T-cell (primary cell): ENCODE data around the gene HERC2. TPM values are rescaled to one million over a fixed set of nuclear protein-coding genes. Genes with fewer than 3 reads are reported as not detected.

Source experiments
- ATAC-seq, 4 experiments: fragments of 200-7000 bp in 3 of 4; fragments of 150-1000 bp in 1 of 4; cut with Tn5 transposase; replicated peaks in 1 of 4; 1 replicate in 3 of 4; 2 replicates in 1 of 4; pipeline ENCODE4 v1.10.0; 2021; ENCODE audit warnings: moderate library complexity in 3 of 4, mild to moderate bottlenecking in 2 of 4, moderate number of reproducible peaks in 1 of 4
- CTCF ChIA-PET, 2 donors: fragments of 300-600 bp; sonication (Branson Sonifier 250); formaldehyde crosslinking; loops; one replicate each; lab custom pipeline; 2022; ENCODE audit warnings: antibody characterized with exemption in 2 of 2; lab: Charles Lee
- POLR2A ChIA-PET, 2 donors: fragments of 300-600 bp; sonication (Branson Sonifier 250); formaldehyde crosslinking; loops; one replicate each; lab custom pipeline; 2022; ENCODE audit warnings: antibody characterized with exemption in 2 of 2; lab: Charles Lee
- DNase-seq, 35 experiments: peaks; one replicate each; pipeline versions ENCODE4 v3.0.0 to v3.0.0-alpha.2; 2013 to 2023
- H3K27ac ChIP-seq: one replicate; pipeline ENCODE4 v1.5.1; 2013; ENCODE audit warnings: low read length
- H3K27me3 ChIP-seq, 2 experiments: replicated peaks in 1 of 2; 1 replicate in 1 of 2; 2 replicates in 1 of 2; pipeline versions ENCODE4 v1.6.1 to v1.7.0; 2013; ENCODE audit warnings: low read length in 1 of 2, mixed read lengths in 1 of 2; ENCODE audit not compliant: control insufficient read depth in 2 of 2, insufficient read depth in 2 of 2; ENCODE audit errors: extremely low read depth in 1 of 2
- H3K36me3 ChIP-seq, 2 donors: 1 replicate in 1 of 2; 2 replicates in 1 of 2; pipeline versions ENCODE4 v1.6.1 to v1.7.0; 2013; ENCODE audit warnings: low read length in 1 of 2; ENCODE audit not compliant: control insufficient read depth in 2 of 2, insufficient read depth in 1 of 2; ENCODE audit errors: extremely low read depth in 1 of 2
- H3K4me1 ChIP-seq, 2 experiments: 1 replicate in 1 of 2; 2 replicates in 1 of 2; pipeline versions ENCODE4 v1.6.1 to v1.7.0; 2013; ENCODE audit warnings: low read length in 2 of 2, mixed read lengths in 1 of 2; ENCODE audit not compliant: insufficient read depth in 2 of 2, control insufficient read depth in 1 of 2; ENCODE audit errors: extremely low read depth in 1 of 2
- H3K4me3 ChIP-seq, 2 donors: 1 replicate in 1 of 2; 2 replicates in 1 of 2; pipeline versions ENCODE4 v1.5.1 to v1.7.0; 2013; ENCODE audit warnings: mild to moderate bottlenecking in 2 of 2, low read length in 1 of 2, moderate library complexity in 1 of 2; ENCODE audit not compliant: control insufficient read depth in 1 of 2; ENCODE audit errors: extremely low read depth in 1 of 2
- H3K9me3 ChIP-seq: 2 replicates; pipeline ENCODE4 v1.7.0; 2013
- H3K27ac Mint-ChIP-seq, 2 donors: one replicate each; pipeline ENCODE4 v1.8.0; 2020 to 2021; ENCODE audit warnings: mild to moderate bottlenecking in 2 of 2, mixed read lengths in 2 of 2
- H3K27me3 Mint-ChIP-seq, 2 donors: one replicate each; pipeline ENCODE4 v1.8.0; 2021 to 2022; ENCODE audit warnings: mixed read lengths in 2 of 2
- H3K36me3 Mint-ChIP-seq: one replicate; pipeline ENCODE4 v1.8.0; 2021; ENCODE audit warnings: mixed read lengths
- H3K4me1 Mint-ChIP-seq, 3 donors: one replicate each; pipeline ENCODE4 v1.8.0; 2020 to 2022; ENCODE audit warnings: mixed read lengths in 3 of 3, mild to moderate bottlenecking in 1 of 3
- H3K4me3 Mint-ChIP-seq, 3 donors: one replicate each; pipeline ENCODE4 v1.8.0; 2020 to 2022; ENCODE audit warnings: mild to moderate bottlenecking in 3 of 3, mixed read lengths in 3 of 3, moderate library complexity in 3 of 3
- H3K9me3 Mint-ChIP-seq, 3 donors: one replicate each; pipeline ENCODE4 v1.8.0; 2020 to 2022; ENCODE audit warnings: mixed read lengths in 3 of 3
- WGBS: methylation state at CpG from one replicate; pipeline ENCODE4 v1.1.5; 2013; ENCODE audit warnings: missing lambda C conversion rate; ENCODE audit not compliant: insufficient coverage; 5-methylcytosine and 5-hydroxymethylcytosine counted together
- total RNA-seq, 35 experiments: library from RNA in 6 of 35; stranded (reverse) in 6 of 35; fragments of 120-200 nt in 1 of 35; gene quantifications; one replicate each; pipeline versions ENCODE4 v1.2.1 to v1.2.4 and lab custom pipeline; 2013 to 2026

HERC2 gene
- total RNA-seq, 5 donors from 2014 or later (not counting 1 experiment from before 2014, with no cell fraction given) = 46.4 to 65.5 (median 55.4) TPM

- peaks cover 10 to 17% (median 15%) of the 10 kb centered on the region in 3 donors for H3K4me1 Mint-ChIP-seq
- CTCF ChIA-PET = no interaction called here
- H3K27me3 Mint-ChIP-seq = peaks cover 20% of the 10 kb centered on the region in 2 donors
- Histone ChIP-seq H3K4me1 (peaks cover 2 to 19% of the 10 kb centered on the region in 2 experiments), H3K36me3 (peaks cover 8 to 10% of the 10 kb centered on the region in 2 donors), H3K27ac (peak overlapping the region; percentile 44), H3K4me3 (peak overlapping the region; percentile 66 to 92), H3K27me3 (peaks cover 3 to 34% of the 10 kb centered on the region in 2 experiments), H3K9me3 (no peaks in the 10 kb centered on the region)
- ATAC-seq (peak; percentile 61 to 67 (median 62)), DNase-seq (peak in 5 of 35 experiments; percentile 8 to 30 (median 18))
- POLR2A ChIA-PET = no interaction called here
- peak overlapping the region; percentile 78 to 86 (median 82) for H3K4me3 Mint-ChIP-seq
- H3K9me3 Mint-ChIP-seq = no peaks in the 10 kb centered on the region
- peak overlapping the region in 1 of 2 donors; percentile 55 for H3K27ac Mint-ChIP-seq
- WGBS = 3% methylated on average over 58 of the region's 63 CpGs
- peaks cover 12% of the 10 kb centered on the region for H3K36me3 Mint-ChIP-seq
These were observed 214.7 kb downstream of the HERC2 start for GRCh38 chr15:28107111-28107903.

- no peaks in the 10 kb centered on the region for H3K9me3 ChIP-seq
- 3% methylated on average over 78 of the region's 81 CpGs for WGBS
- peaks cover 5 to 41% of the 10 kb centered on the region in 2 experiments for H3K27me3 ChIP-seq
- ChIA-PET CTCF (no interaction called here), POLR2A (no interaction called here)
- H3K4me3 Mint-ChIP-seq = peak overlapping the region; percentile 56 to 82 (median 70)
- ATAC-seq = peak; percentile 29 to 54 (median 42)
- no peaks in the 10 kb centered on the region for H3K9me3 Mint-ChIP-seq
- DNase-seq = peak in 12 of 35 experiments; percentile 13 to 49 (median 31)
- peaks cover 2 to 19% of the 10 kb centered on the region in 2 experiments for H3K4me1 ChIP-seq
- H3K27me3 Mint-ChIP-seq = peaks cover 20 to 23% of the 10 kb centered on the region in 2 donors
- H3K36me3 ChIP-seq = peaks cover 2 to 4% of the 10 kb centered on the region in 2 donors
- H3K4me3 ChIP-seq = peak overlapping the region; percentile 66 to 92
- H3K27ac ChIP-seq = no peak overlapping the region
- peaks cover 4% of the 10 kb centered on the region for H3K36me3 Mint-ChIP-seq
- H3K4me1 Mint-ChIP-seq = peaks cover 10 to 17% (median 15%) of the 10 kb centered on the region in 3 donors
- no peak overlapping the region for H3K27ac Mint-ChIP-seq
These were observed 215.5 kb downstream of the HERC2 start for GRCh38 chr15:28106294-28107110.

GRCh38 chr15:28105793-28106192 is 216.2 kb downstream of the HERC2 start:
- Mint-ChIP-seq H3K27me3 (peaks cover 20 to 26% of the 10 kb centered on the region in 2 donors), H3K27ac (no peak overlapping the region)
- H3K9me3 ChIP-seq = no peaks in the 10 kb centered on the region

GRCh38 chr15:28105224-28105791 is 216.7 kb downstream of the HERC2 start:
- CTCF ChIA-PET = no interaction called here
- WGBS = 95% methylated on average over 9 of the region's 9 CpGs
- POLR2A ChIA-PET = no interaction called here
- Histone ChIP-seq H3K36me3 (no peaks in the 10 kb centered on the region), H3K4me1 (peaks cover 2 to 19% of the 10 kb centered on the region in 2 experiments), H3K9me3 (no peaks in the 10 kb centered on the region), H3K27me3 (peaks cover 5 to 51% of the 10 kb centered on the region in 2 experiments), H3K27ac (no peak overlapping the region), H3K4me3 (no peak overlapping the region)
- ATAC-seq (no peak), DNase-seq (no peak)
- Mint-ChIP-seq H3K27ac (no peak overlapping the region), H3K36me3 (no peaks in the 10 kb centered on the region), H3K27me3 (peaks cover 22 to 31% of the 10 kb centered on the region in 2 donors), H3K4me3 (peak overlapping the region in 1 of 3 donors; percentile 68), H3K4me1 (peaks cover 10 to 17% (median 15%) of the 10 kb centered on the region in 3 donors), H3K9me3 (no peaks in the 10 kb centered on the region)

More at GRCh38 chr15:28105793-28106192, 216.2 kb downstream of the HERC2 start:
- Histone ChIP-seq H3K27ac (no peak overlapping the region), H3K36me3 (no peaks in the 10 kb centered on the region), H3K4me1 (peaks cover 2 to 19% of the 10 kb centered on the region in 2 experiments), H3K4me3 (no peak overlapping the region), H3K27me3 (peaks cover 5 to 47% of the 10 kb centered on the region in 2 experiments)
- 80% methylated on average over 5 of the region's 5 CpGs for WGBS
- Mint-ChIP-seq H3K36me3 (no peaks in the 10 kb centered on the region), H3K4me3 (peak overlapping the region; percentile 56 to 70 (median 68)), H3K4me1 (peaks cover 10 to 17% (median 15%) of the 10 kb centered on the region in 3 donors), H3K9me3 (no peaks in the 10 kb centered on the region)
- ChIA-PET CTCF (no interaction called here), POLR2A (no interaction called here)
- DNase-seq (no peak), ATAC-seq (no peak)

- no peaks in the 10 kb centered on the region for H3K36me3 Mint-ChIP-seq
- Histone ChIP-seq H3K27me3 (peaks cover 14 to 61% of the 10 kb centered on the region in 2 experiments), H3K9me3 (no peaks in the 10 kb centered on the region), H3K4me3 (no peak overlapping the region), H3K36me3 (no peaks in the 10 kb centered on the region), H3K4me1 (peaks cover 2 to 22% of the 10 kb centered on the region in 2 experiments), H3K27ac (no peak overlapping the region)
- no peak overlapping the region for H3K4me3 Mint-ChIP-seq
- H3K27me3 Mint-ChIP-seq = peaks cover 31 to 39% of the 10 kb centered on the region in 2 donors
- H3K27ac Mint-ChIP-seq = no peak overlapping the region
- H3K4me1 Mint-ChIP-seq = peaks cover 13 to 25% (median 23%) of the 10 kb centered on the region in 3 donors
- H3K9me3 Mint-ChIP-seq = no peaks in the 10 kb centered on the region
- ATAC-seq = no peak
- no peak for DNase-seq
- POLR2A ChIA-PET = interaction anchor here in 1 of 2 donors (0.7 kb wide), 1 partner anchor 1178 kb away, joined by 9 read pairs; no protein-coding TSS in a partner anchor
- CTCF ChIA-PET = no interaction called here
- WGBS = 98% methylated on average over 9 of the region's 10 CpGs
These were observed 217.7 kb downstream of the HERC2 start for GRCh38 chr15:28104326-28104725.
